Measurements from ENCODE around the gene TGFB2. TPM values are rescaled to one million over a fixed set of nuclear protein-coding genes. Genes with fewer than 3 reads are reported as not detected.

Gene TGFB2
- total RNA-seq, 1 donor = 13.4 TPM

DNA sequence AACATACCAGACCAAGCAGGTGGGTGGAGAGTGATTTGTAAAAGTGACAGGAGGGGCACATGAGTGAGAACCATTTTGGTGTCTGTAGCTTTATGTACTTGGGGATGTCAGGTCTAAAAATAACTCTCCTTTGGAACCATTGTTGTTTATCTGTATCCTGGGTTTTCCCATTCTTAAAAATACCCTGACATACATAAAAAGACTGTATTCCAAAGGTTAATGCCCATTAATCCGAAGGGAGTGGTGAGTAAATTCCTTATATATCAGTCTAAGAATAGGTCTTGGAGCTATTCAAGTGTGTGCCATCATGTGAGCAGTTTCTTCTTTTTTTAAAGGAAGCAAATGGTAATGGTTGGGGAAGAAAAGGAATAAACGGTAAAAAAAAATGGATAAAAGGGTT, 117.5 kb downstream of the TGFB2 start:
- Histone ChIP-seq H2AFZ (ENCODE audit: low read length) (no peak overlapping the region), H3K4me1 (ENCODE audit: insufficient read depth, low read length) (peaks cover 54% of the 10 kb centered on the region), H3K27me3 (ENCODE audit: insufficient read depth, low read length) (no peaks in the 10 kb centered on the region), H3K4me3 (ENCODE audit: insufficient read depth, low read length) (no peak overlapping the region), H3K27ac (ENCODE audit: low read depth, low read length) (peak overlapping the region; percentile 76), H3K9me3 (ENCODE audit: low read depth, low read length) (no peaks in the 10 kb centered on the region), H4K20me1 (ENCODE audit: insufficient read depth, low read length) (no peaks in the 10 kb centered on the region), H3K36me3 (ENCODE audit: insufficient read depth, low read length) (no peaks in the 10 kb centered on the region), H3K79me2 (ENCODE audit: insufficient read depth, low read length) (no peaks in the 10 kb centered on the region), H3K4me2 (ENCODE audit: insufficient read depth, low read length) (peak overlapping the region; percentile 37)
- no peak for DNase-seq (ENCODE audit: insufficient read length, low spot score, missing footprints)
- TF ChIP-seq, protein P1, sequence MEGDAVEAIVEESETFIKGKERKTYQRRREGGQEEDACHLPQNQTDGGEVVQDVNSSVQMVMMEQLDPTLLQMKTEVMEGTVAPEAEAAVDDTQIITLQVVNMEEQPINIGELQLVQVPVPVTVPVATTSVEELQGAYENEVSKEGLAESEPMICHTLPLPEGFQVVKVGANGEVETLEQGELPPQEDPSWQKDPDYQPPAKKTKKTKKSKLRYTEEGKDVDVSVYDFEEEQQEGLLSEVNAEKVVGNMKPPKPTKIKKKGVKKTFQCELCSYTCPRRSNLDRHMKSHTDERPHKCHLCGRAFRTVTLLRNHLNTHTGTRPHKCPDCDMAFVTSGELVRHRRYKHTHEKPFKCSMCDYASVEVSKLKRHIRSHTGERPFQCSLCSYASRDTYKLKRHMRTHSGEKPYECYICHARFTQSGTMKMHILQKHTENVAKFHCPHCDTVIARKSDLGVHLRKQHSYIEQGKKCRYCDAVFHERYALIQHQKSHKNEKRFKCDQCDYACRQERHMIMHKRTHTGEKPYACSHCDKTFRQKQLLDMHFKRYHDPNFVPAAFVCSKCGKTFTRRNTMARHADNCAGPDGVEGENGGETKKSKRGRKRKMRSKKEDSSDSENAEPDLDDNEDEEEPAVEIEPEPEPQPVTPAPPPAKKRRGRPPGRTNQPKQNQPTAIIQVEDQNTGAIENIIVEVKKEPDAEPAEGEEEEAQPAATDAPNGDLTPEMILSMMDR (IDR thresholded peaks at IDR 0.05; ENCODE audit: extremely low read depth, low read depth, low read length) = no peak

DNA sequence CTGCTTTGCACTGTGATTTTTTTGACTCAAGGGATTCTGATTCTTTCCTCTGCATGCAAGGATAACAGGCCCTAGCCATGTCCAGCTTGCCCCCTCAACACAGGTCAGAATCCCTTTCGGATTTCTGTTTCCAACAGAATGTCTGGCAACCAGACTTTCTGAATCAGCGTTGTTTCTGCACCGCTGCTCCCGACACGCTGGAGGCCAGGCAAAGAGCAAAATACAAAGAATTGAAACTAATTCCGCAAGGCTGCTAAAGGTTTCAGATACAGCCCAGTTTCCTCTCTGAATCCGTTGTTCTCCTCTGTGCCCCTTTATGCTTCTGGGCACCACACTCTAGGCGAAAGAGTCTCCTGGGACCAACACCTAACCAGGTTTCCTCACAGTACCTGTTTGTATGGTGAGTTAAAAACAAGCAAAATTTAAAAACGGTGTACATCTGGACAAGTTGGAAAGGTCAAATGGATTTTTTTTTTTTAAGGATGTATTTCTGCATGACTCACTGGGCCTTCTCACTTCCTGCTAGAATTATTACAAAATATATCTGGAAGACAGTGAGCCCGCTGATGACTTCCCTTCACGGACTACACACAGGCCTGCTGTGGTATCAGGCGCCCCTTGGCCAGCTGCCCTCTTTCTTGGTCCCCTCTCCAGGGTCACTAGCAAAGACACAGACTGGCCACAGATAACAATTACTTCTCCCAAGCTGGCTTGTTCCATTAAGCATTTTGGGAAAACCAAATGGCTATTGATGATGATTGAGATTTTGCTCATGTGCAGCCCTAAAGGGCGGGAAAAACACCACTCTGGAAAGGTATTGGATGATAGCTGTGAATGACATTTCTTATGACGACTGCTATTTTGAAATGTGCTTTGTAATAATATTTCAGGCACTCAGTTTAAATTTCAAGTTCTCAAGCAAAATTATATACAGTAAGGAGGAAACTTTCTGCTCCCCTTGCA, 118.3 kb downstream of the TGFB2 start:
- Histone ChIP-seq H2AFZ (ENCODE audit: low read length) (peak overlapping the region; percentile 76), H3K4me3 (ENCODE audit: insufficient read depth, low read length) (no peak overlapping the region), H3K4me2 (ENCODE audit: insufficient read depth, low read length) (peak overlapping the region; percentile 37), H3K27me3 (ENCODE audit: insufficient read depth, low read length) (no peaks in the 10 kb centered on the region), H3K9me3 (ENCODE audit: low read depth, low read length) (no peaks in the 10 kb centered on the region), H3K36me3 (ENCODE audit: insufficient read depth, low read length) (no peaks in the 10 kb centered on the region), H4K20me1 (ENCODE audit: insufficient read depth, low read length) (no peaks in the 10 kb centered on the region), H3K27ac (ENCODE audit: low read depth, low read length) (peak overlapping the region; percentile 76), H3K79me2 (ENCODE audit: insufficient read depth, low read length) (no peaks in the 10 kb centered on the region), H3K4me1 (ENCODE audit: insufficient read depth, low read length) (peaks cover 54% of the 10 kb centered on the region)
- DNase-seq (ENCODE audit: insufficient read length, low spot score, missing footprints) = no peak
- TF ChIP-seq, protein P1 (IDR thresholded peaks at IDR 0.05; ENCODE audit: extremely low read depth, low read depth, low read length) = no peak

DNA sequence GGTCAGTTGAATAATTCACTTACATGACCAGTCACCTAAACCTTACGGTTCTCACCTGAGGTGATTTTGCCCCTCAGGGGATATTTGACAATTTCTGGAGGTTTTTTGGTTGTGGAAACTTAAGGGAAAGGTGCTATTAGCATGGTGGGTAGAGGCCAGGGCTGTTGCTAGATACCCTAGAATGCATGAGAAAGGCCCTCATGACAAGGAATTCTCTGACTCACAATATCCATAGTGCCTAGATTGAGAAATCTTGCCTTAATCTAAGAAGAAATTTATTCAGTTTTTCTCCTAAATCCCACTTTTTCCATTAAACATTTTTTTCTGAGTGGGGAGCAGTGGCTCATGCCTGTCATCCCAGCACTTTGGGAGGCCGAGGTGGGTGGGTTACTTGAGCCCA, 119.7 kb downstream of the TGFB2 start:
- no peak for DNase-seq (ENCODE audit: insufficient read length, low spot score, missing footprints)
- Histone ChIP-seq H3K4me1 (ENCODE audit: insufficient read depth, low read length) (peaks cover 45% of the 10 kb centered on the region), H4K20me1 (ENCODE audit: insufficient read depth, low read length) (no peaks in the 10 kb centered on the region)

More for the DNA sequence above, 119.7 kb downstream of the TGFB2 start:
- Histone ChIP-seq H3K36me3 (ENCODE audit: insufficient read depth, low read length) (no peaks in the 10 kb centered on the region), H3K4me3 (ENCODE audit: insufficient read depth, low read length) (no peak overlapping the region), H3K27me3 (ENCODE audit: insufficient read depth, low read length) (no peaks in the 10 kb centered on the region), H3K79me2 (ENCODE audit: insufficient read depth, low read length) (no peaks in the 10 kb centered on the region), H3K4me2 (ENCODE audit: insufficient read depth, low read length) (no peak overlapping the region), H2AFZ (ENCODE audit: low read length) (peak overlapping the region; percentile 16), H3K27ac (ENCODE audit: low read depth, low read length) (peak overlapping the region; percentile 76), H3K9me3 (ENCODE audit: low read depth, low read length) (no peaks in the 10 kb centered on the region)
- TF ChIP-seq, protein P1 (IDR thresholded peaks at IDR 0.05; ENCODE audit: extremely low read depth, low read depth, low read length) = no peak
